Measurements from ENCODE around the gene ANO9.

DNA sequence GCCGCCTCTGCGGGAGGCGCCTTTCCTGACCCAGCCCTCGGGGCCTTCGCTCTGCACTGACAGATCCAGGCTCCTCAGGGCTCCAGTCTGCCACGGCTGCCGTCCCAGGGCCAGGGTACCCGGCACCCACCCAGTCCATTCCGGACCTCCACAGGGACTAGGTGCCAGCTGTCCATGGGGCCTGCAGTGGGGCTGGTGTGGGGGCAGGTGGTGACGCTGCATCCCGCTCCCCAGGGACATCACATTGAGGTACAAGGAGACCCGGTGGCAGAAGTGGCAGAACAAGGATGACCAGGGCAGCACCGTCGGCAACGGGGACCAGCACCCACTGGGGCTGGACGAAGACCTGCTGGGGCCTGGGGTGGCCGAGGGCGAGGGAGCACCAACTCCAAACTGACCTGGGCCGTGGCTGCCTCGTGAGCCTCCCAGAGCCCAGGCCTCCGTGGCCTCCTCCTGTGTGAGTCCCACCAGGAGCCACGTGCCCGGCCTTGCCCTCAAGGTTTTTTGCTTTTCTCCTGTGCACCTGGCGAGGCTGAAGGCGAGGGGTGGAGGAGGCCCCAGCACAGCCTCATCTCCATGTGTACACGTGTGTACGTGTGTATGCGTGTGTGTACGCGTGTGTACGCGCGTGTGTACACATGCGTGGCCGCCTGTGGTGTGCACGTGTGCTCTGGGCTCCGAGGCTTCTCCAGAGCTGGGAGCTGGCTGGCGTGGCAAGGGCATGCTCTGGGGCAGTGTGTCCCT lies 48.5 kb upstream of the ANO9 start:
- no peak for TF ChIP-seq EZH2 (IDR thresholded peaks at IDR 0.05; ENCODE audit: low read length, unreplicated experiment)
- TF ChIP-seq, protein P1, sequence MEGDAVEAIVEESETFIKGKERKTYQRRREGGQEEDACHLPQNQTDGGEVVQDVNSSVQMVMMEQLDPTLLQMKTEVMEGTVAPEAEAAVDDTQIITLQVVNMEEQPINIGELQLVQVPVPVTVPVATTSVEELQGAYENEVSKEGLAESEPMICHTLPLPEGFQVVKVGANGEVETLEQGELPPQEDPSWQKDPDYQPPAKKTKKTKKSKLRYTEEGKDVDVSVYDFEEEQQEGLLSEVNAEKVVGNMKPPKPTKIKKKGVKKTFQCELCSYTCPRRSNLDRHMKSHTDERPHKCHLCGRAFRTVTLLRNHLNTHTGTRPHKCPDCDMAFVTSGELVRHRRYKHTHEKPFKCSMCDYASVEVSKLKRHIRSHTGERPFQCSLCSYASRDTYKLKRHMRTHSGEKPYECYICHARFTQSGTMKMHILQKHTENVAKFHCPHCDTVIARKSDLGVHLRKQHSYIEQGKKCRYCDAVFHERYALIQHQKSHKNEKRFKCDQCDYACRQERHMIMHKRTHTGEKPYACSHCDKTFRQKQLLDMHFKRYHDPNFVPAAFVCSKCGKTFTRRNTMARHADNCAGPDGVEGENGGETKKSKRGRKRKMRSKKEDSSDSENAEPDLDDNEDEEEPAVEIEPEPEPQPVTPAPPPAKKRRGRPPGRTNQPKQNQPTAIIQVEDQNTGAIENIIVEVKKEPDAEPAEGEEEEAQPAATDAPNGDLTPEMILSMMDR (conservative IDR thresholded peaks at IDR 0.05; ENCODE audit: low read depth, low read length), result no peak
